ENCODE results near the gene ARAP1.

Gene ARAP1

DNA sequence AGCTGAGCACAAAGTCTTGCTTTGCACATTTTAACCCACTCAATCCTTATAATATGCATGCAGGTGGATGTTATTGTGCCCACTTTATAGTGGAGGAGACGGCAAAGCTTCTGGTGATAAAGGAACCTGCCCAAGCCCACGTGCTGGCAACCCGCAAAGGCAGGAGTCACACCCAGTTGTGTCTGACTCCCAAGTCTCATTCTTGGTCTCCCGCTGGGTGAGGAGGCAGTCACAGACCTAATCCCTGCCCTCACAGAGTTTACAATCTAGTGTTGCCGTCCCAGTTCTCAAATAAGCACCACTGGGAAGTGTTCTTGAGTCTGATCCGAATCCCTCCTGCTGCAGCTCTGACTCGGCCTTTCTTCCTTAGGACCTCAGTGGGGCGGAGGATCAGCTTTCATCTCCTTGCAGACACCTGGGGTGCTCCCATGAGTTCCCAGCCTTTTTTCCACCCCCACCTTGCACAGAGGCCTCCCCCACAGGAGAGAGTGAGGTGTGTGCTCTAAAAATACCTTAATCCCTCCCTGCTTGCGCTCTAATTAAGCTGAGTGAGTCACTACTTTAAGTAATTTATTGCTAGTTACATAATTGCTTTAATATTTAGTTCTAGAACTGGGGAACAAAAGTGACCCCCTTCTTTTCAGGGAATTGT lies 93.1 kb downstream of the ARAP1 start:
- DNase-seq (ENCODE audit: low spot score): no peak

GRCh38 chr11:72657411-72658100 lies 94.7 kb downstream of the ARAP1 start:
- no peak for DNase-seq (ENCODE audit: low spot score)

- no peak for DNase-seq (ENCODE audit: low spot score)
Observed at GRCh38 chr11:72655896-72656464, 96.2 kb downstream of the ARAP1 start.

GRCh38 chr11:72655014-72655413 lies 97.2 kb downstream of the ARAP1 start:
- no peak for DNase-seq (ENCODE audit: low spot score)

DNA sequence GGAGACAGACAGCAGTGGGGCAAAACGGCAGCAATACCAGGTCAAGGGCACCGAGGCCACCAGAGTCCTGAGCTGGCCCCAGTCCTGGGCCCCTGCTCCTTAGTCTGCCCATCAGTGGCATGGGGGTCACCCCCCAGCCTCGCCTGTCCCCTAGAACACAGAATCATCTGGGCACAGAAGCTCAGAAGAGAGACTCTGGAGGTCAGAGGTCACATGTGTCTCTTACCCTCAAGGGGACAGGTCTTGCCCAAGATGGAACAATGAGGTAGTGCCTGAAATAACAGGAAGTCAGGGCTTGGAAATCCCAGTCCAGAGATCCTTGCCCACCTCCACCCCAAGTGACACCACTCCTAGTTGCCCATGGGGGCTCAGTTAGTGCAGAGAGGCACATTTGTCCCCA lies 98.6 kb downstream of the ARAP1 start:
- no peak for DNase-seq (ENCODE audit: low spot score)

GRCh38 chr11:72652873-72653630 lies 99.2 kb downstream of the ARAP1 start:
- DNase-seq (ENCODE audit: low spot score): no peak

GRCh38 chr11:72652133-72652532 lies 100.1 kb downstream of the ARAP1 start:
- DNase-seq (ENCODE audit: low spot score): no peak

- DNase-seq (ENCODE audit: low spot score): no peak
Observed at GRCh38 chr11:72649215-72649976, 102.8 kb downstream of the ARAP1 start.

GRCh38 chr11:72648384-72649136 lies 103.6 kb downstream of the ARAP1 start:
- DNase-seq (ENCODE audit: low spot score): no peak

DNA sequence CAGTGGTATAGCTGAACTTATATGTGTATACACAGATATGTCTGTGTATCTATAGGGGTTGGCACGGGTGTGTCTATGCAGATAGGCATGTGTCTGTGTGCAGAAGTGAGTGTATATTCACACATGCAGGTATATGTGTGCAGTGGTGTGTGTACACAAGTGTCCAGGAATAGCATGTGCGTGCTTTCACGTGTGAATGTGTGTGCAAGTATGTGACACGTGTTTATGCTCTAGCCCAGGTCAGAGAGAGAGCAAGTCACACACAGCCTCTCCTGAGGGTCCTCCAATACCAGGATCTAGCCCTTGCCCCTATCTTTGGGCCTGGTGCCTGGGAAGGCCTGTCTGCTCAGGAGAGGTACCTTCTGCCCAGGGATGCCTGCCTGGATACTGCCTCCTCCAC lies 104.3 kb downstream of the ARAP1 start:
- DNase-seq (ENCODE audit: low spot score): no peak

GRCh38 chr11:72646472-72646871 lies 105.7 kb downstream of the ARAP1 start:
- DNase-seq (ENCODE audit: low spot score): no peak

DNA sequence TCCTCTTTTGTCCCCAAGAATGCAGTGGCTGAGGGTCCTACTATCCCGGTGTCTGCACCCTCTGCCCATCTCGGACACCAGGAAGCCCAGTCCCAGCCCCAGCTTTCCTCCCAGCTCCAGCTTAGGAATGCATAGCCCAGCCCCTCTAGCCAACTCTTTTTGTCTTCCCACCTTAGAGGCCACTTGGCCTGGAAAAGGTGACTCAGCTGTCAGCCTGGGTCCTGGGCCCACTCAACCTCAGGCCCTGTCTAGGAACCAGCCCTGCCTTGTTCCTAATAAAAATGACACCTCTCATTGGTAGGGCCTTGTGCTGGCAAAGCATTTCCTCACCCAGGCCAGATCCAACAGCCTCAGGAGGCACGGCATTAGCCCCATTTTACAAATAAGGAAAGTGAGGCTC lies 106.2 kb downstream of the ARAP1 start:
- no peak for DNase-seq (ENCODE audit: low spot score)

DNA sequence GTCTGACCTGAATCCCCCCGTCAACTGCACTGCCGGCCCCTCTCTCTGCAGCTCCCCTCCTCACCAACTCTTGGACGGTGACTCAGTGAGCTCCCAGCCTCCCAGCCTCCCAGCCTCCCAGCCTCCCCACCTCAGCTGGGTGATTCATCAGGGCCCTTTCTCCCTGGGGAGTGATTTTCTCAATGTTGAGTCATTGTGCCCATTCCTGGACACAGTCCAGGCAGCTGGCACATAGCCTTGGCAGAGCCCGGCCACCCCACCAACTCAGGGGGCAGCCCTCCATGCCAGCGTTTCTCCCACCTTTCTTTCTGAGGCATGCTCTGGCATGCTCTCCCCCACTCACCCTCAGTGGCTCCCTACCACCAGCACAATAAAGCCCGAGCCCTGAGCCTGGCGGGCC lies 108.7 kb downstream of the ARAP1 start:
- no peak for DNase-seq (ENCODE audit: low spot score)

DNA sequence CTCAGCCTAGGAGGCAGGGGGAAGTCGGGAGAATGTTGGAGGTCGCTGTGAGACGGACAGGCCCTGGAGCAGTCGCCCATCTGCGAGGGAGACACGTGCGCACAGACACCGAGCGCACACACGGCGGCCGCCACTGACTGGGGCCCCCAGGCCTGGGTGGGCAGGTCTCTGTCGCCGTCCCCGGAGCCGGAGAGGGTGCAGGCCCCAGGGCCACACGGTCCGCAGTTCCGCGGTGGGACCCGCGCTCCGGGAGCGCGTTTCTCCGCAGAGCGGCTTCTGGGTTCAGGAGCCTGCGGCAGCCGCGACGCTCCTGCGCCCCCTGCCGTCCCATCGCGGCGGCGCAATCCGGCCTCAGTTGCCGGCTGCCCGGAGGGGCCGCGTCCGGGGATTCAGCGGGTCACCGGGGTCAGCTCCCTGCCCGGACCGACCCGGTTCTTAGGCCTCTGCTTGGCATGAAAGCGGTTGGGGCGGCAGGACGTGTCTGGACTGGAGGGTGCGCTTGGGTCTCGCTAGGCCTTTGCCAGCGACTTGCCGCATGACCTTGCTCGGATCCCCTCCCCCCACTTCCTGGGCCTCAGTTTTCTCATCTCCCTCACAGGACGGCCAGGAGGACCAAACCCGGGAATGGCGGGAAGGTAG lies 109.2 kb downstream of the ARAP1 start:
- DNase-seq (ENCODE audit: low spot score): peak; percentile 54

DNA sequence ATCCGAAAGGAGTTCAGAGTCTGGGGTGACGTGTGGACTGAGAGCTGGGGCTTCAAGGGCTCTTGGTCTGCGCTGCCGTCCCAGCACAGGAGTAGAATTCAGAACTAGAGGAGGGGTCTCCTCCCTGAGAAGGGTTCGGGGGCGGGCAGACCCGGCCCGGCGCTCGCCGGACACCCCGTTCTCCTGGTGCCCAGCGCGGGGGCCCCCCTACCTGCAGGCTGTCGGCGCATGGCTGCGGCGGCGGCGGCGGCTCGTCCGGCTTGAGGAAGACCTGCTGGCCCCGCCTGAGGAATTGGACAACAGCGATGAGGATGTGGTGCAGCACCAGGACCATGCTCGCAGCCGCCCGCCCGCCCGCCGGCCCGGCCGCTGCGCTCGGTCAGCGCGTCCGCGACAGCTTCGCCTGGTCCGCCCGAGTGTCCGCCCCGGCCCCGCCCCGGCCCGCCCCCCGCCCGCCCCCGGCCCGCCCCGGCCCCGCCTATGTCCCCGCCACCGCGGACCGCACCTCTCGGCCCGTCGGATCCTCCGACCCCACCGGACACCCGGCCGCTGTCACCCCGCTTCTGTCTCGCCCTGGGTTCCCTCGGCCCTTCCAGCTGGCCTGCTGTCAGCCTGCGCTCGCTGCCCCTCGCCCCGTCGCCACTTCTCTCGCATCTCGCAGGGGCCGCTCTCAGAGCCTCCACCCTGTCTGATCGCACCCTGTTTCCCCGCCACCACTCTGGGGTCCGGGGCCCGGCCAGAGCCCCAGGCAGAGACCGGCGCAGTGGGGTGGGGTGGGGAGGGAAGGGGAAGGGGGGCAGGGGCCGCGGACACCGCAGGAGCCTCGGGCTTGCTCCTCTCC lies 109.9 kb downstream of the ARAP1 start:
- DNase-seq (ENCODE audit: low spot score): no peak

DNA sequence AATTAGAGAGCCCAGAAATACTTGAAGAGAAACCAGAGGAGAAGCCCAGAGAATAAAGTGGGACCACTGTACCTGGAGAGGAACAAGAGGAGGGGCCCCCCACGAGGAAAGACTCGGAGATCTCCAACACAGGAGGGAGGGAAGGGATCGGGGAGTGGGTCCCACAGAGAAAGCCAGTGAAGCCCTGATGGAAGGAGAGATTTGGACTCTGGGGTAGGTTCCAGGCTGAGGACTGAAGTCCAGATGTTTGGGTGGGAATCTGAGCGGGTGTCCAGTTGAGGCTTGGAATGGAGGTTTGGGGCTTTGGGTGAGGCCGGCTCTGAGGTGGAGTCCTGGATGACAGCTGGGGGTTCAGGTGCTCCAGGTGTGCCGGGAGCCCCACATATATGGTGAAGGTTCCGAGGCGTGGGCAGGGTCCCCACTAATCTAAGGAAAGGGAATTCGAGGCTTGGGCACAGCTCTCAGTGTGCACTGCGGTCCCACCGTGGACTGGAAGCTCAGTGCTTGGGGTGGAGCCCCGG lies 110.6 kb downstream of the ARAP1 start:
- DNase-seq (ENCODE audit: low spot score): no peak

GRCh38 chr11:72639502-72640375 lies 112.5 kb downstream of the ARAP1 start:
- no peak for DNase-seq (ENCODE audit: low spot score)

GRCh38 chr11:72637926-72638325 lies 114.3 kb downstream of the ARAP1 start:
- DNase-seq (ENCODE audit: low spot score): no peak

DNA sequence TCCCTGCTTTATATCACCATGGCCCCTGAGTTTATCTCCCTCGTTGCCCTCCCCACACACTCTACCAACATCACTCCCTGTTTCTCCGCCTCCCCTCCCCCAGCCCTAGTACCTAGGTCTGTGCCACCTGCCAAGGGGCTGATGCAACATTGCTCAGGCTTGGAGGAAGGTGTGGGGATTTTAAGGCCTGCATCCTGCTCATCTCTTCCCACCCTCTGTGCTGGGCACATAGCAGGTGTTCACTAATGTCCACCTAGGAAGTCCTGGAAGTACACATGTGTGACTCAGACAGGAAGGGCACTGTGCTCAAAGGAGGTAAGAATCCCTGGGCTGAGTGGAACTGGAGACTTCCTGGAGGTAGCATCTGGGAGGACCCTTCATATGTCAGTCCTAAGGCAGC lies 115.0 kb downstream of the ARAP1 start:
- no peak for DNase-seq (ENCODE audit: low spot score)
